ENCODE results near the gene ITGAL.

ITGAL gene

GRCh38 chr16:30569746-30570635 lies 97.4 kb downstream of the ITGAL start:
- no peak for FAIRE-seq

GRCh38 chr16:30570636-30571444 lies 98.3 kb downstream of the ITGAL start:
- FAIRE-seq, result no peak

GRCh38 chr16:30571445-30572322 lies 99.1 kb downstream of the ITGAL start, which contains the start of gene ZNF688:
Gene ZNF688, minus strand, starts transcription at chr16:30571714. Its CDS starts 85 bp downstream, at chr16:30571629.
- FAIRE-seq, result peak; percentile 78
